Sigmoid colon (tissue), 7 donors: Measurements from ENCODE around the gene POC1B. TPM values are rescaled to one million over a fixed set of nuclear protein-coding genes. Genes with fewer than 3 reads are reported as not detected.

Source experiments
- DNase-seq: peaks from one replicate; pipeline ENCODE4 v3.0.0-alpha.2; 2019
- H3K27ac ChIP-seq, 4 donors: fragments of 200-600 bp; sonication (generic); one replicate each; pipeline ENCODE4 v1.5.1; 2016 to 2019; ENCODE audit warnings: mild to moderate bottlenecking in 1 of 4
- H3K27me3 ChIP-seq, 3 donors: fragments of 200-600 bp; sonication (generic); one replicate each; pipeline ENCODE4 v1.5.1; 2019; ENCODE audit warnings: mild to moderate bottlenecking in 1 of 3
- H3K36me3 ChIP-seq, 4 donors: fragments of 200-600 bp; sonication (generic); one replicate each; pipeline ENCODE4 v1.5.1; 2016 to 2019
- H3K4me1 ChIP-seq, 4 donors: fragments of 200-600 bp; sonication (generic); one replicate each; pipeline ENCODE4 v1.5.1; 2017 to 2019
- H3K4me3 ChIP-seq, 4 donors: fragments of 200-600 bp; sonication (generic); one replicate each; pipeline ENCODE4 v1.5.1; 2017 to 2019; ENCODE audit warnings: mild to moderate bottlenecking in 2 of 4, moderate library complexity in 1 of 4
- H3K9me3 ChIP-seq, 4 donors: fragments of 200-600 bp in 3 of 4; sonication (generic) in 3 of 4; one replicate each; pipeline versions ENCODE4 v1.5.1 to v1.6.1; 2013 to 2019
- CTCF ChIP-seq, 4 experiments: fragments of 450-650 bp in 3 of 4; fragments of 200-600 bp in 1 of 4; IDR thresholded peaks; one replicate each; pipeline ENCODE4 v1.5.1; 2016 to 2019; ENCODE audit warnings: antibody characterized with exemption in 4 of 4, mild to moderate bottlenecking in 3 of 4, moderate library complexity in 2 of 4
- EP300 ChIP-seq, 4 donors: sonication (generic); formaldehyde crosslinking; IDR thresholded peaks; one replicate each; pipeline ENCODE4 v1.6.1; 2017; ENCODE audit warnings: antibody characterized with exemption in 4 of 4
- POLR2A ChIP-seq, 2 donors: fragments of 450-650 bp; IDR thresholded peaks; one replicate each; pipeline ENCODE4 v1.6.1; 2016; ENCODE audit warnings: antibody characterized with exemption in 2 of 2, mild to moderate bottlenecking in 2 of 2, moderate library complexity in 2 of 2
- POLR2AphosphoS5 ChIP-seq, 4 donors: sonication (generic); formaldehyde crosslinking; IDR thresholded peaks; one replicate each; pipeline ENCODE4 v1.6.1; 2017; ENCODE audit warnings: antibody characterized with exemption in 4 of 4
- WGBS, 2 donors: extraction: QIAGEN DNeasy Blood & Tissue Kit; methylation state at CpG; one replicate each; pipeline ENCODE4 v1.1.7; 2013; 5-methylcytosine and 5-hydroxymethylcytosine counted together
- intact Hi-C: fragments of 100-400 bp; cut with DNase I; formaldehyde crosslinking; loops from one replicate; pipeline ENCODE4 v1.15.1; 2023
- polyA plus RNA-seq, 3 donors: library from polyadenylated mRNA; stranded (reverse); fragments of 200-250 nt; gene quantifications; one replicate each; pipeline ENCODE4 v1.2.3, GENCODE V29; 2013
- total RNA-seq, 4 donors: library from RNA; depleted of rRNA; stranded (reverse); fragments of >200 nt; gene quantifications; one replicate each; pipeline ENCODE4 v1.1.0, GENCODE V29; 2016
- donor health status: healthy with polysubstance abuse.
- donor health status: Bipolar disorder and iron deficiency.
- donor health status: healthy.

POC1B gene
- total and polyA plus RNA-seq, 7 donors = 12.5 to 31.7 (median 28.1) TPM

- H3K4me3 ChIP-seq = no peak overlapping the region
- H3K36me3 ChIP-seq = no peaks in the 10 kb centered on the region
- no peaks in the 10 kb centered on the region for H3K9me3 ChIP-seq
- TF ChIP-seq EP300 (IDR thresholded peaks at IDR 0.05) (no peak), CTCF (IDR thresholded peaks at IDR 0.05) (no peak), POLR2AphosphoS5 (IDR thresholded peaks at IDR 0.05) (no peak), POLR2A (IDR thresholded peaks at IDR 0.05) (no peak)
- DNase-seq = no peak
- H3K27me3 ChIP-seq = no peaks in the 10 kb centered on the region
- no peak overlapping the region for H3K27ac ChIP-seq
- 93 to 99% methylated on average over 2 of the region's 2 CpGs for WGBS, 2 donors
- intact Hi-C loops = loop anchor here (2.0 to 10.0 kb wide), 2 partner anchors 563 to 1417 kb away; no protein-coding TSS in a partner anchor
- peaks cover 0 to 18% (median 6%) of the 10 kb centered on the region in 4 donors for H3K4me1 ChIP-seq
Observed at GRCh38 chr12:89542236-89542635, 16.4 kb upstream of the POC1B start.

GRCh38 chr12:89540586-89540985 lies 14.7 kb upstream of the POC1B start:
- no peak for TF ChIP-seq CTCF (IDR thresholded peaks at IDR 0.05)
- TF ChIP-seq POLR2AphosphoS5 (IDR thresholded peaks at IDR 0.05) = no peak
- TF ChIP-seq EP300 (IDR thresholded peaks at IDR 0.05) = no peak
- no peak for TF ChIP-seq POLR2A (IDR thresholded peaks at IDR 0.05)
- Histone ChIP-seq H3K27me3 (no peaks in the 10 kb centered on the region), H3K27ac (no peak overlapping the region), H3K36me3 (no peaks in the 10 kb centered on the region), H3K9me3 (no peaks in the 10 kb centered on the region), H3K4me3 (no peak overlapping the region), H3K4me1 (peaks cover 0 to 18% (median 6%) of the 10 kb centered on the region in 4 donors)
- WGBS, 2 donors = 62 to 71% methylated on average over 3 of the region's 3 CpGs
- intact Hi-C loops = loop anchor here (10.0 kb wide), 1 partner anchor 564 kb away; no protein-coding TSS in a partner anchor
- no peak for DNase-seq

- Histone ChIP-seq H3K4me3 (no peak overlapping the region), H3K9me3 (no peaks in the 10 kb centered on the region), H3K36me3 (no peaks in the 10 kb centered on the region), H3K27ac (no peak overlapping the region), H3K27me3 (no peaks in the 10 kb centered on the region), H3K4me1 (peaks cover 0 to 11% (median 4%) of the 10 kb centered on the region in 4 donors)
- no peak for TF ChIP-seq CTCF (IDR thresholded peaks at IDR 0.05)
- TF ChIP-seq POLR2AphosphoS5 (IDR thresholded peaks at IDR 0.05) = no peak
- no peak for TF ChIP-seq EP300 (IDR thresholded peaks at IDR 0.05)
- TF ChIP-seq POLR2A (IDR thresholded peaks at IDR 0.05) = no peak
- intact Hi-C loops = loop anchor here (10.0 kb wide), 1 partner anchor 565 kb away; no protein-coding TSS in a partner anchor
- DNase-seq = no peak
- WGBS, 2 donors = 71 to 91% methylated on average over 5 of the region's 5 CpGs
Observed at GRCh38 chr12:89539426-89540223, 13.8 kb upstream of the POC1B start.

GRCh38 chr12:89538897-89539296 lies 13.1 kb upstream of the POC1B start:
- DNase-seq = no peak
- H3K4me1 ChIP-seq = peaks cover 0 to 10% (median 3%) of the 10 kb centered on the region in 4 donors
- no peaks in the 10 kb centered on the region for H3K36me3 ChIP-seq
- no peaks in the 10 kb centered on the region for H3K27me3 ChIP-seq
- 58 to 86% methylated on average over 4 of the region's 4 CpGs for WGBS, 2 donors
- H3K4me3 ChIP-seq = no peak overlapping the region
- intact Hi-C loops = no loop called here
- TF ChIP-seq CTCF (IDR thresholded peaks at IDR 0.05) = no peak
- TF ChIP-seq POLR2AphosphoS5 (IDR thresholded peaks at IDR 0.05) = no peak
- TF ChIP-seq EP300 (IDR thresholded peaks at IDR 0.05) = no peak
- no peak for TF ChIP-seq POLR2A (IDR thresholded peaks at IDR 0.05)
- H3K27ac ChIP-seq = no peak overlapping the region
- H3K9me3 ChIP-seq = no peaks in the 10 kb centered on the region
